Endothelial cell of umbilical vein (primary cell): ENCODE data around the gene ZSCAN26.

Source experiments
- EZH2 ChIP-seq: IDR thresholded peaks from 2 replicates; pipeline ENCODE4 v1.6.1; 2012; ENCODE audit warnings: borderline replicate concordance, low read depth, mild to moderate bottlenecking, moderate library complexity, low read length, inconsistent platforms; ENCODE audit not compliant: severe bottlenecking
- FOS ChIP-seq: IDR thresholded peaks from 2 replicates; pipeline ENCODE4 v1.6.1; 2011; ENCODE audit warnings: mild to moderate bottlenecking, low read length, moderate library complexity, borderline replicate concordance; ENCODE audit not compliant: insufficient read depth
- GATA2 ChIP-seq: IDR thresholded peaks from 2 replicates; pipeline ENCODE4 v1.7.0; 2011; ENCODE audit warnings: low read depth, mild to moderate bottlenecking, moderate library complexity, mixed read lengths, low read length; ENCODE audit not compliant: insufficient read length, insufficient read depth
- JUN ChIP-seq: IDR thresholded peaks from 2 replicates; pipeline ENCODE4 v1.6.1; 2011; ENCODE audit warnings: borderline replicate concordance, low read depth; ENCODE audit not compliant: insufficient read length, insufficient read depth
- MYC ChIP-seq: IDR thresholded peaks from one replicate; pipeline ENCODE4 v1.6.1; 2011; ENCODE audit warnings: mild to moderate bottlenecking, low read depth, low read length
- POLR2A ChIP-seq: IDR thresholded peaks from 2 replicates; pipeline ENCODE4 v1.6.1; 2012; ENCODE audit warnings: low read depth, mild to moderate bottlenecking, control low read depth, low read length
- POLR2AphosphoS5 ChIP-seq: IDR thresholded peaks from 2 replicates; pipeline ENCODE4 v1.6.1; 2012; ENCODE audit warnings: low read depth, mild to moderate bottlenecking, control low read depth, low read length, moderate library complexity; ENCODE audit not compliant: insufficient read depth
- TF ChIP-seq, protein P1 (sequence below), 2 donors: IDR thresholded peaks; 1 replicate in 1 of 2; 2 replicates in 1 of 2; pipeline ENCODE4 v1.5.1; 2011; ENCODE audit warnings: low read length in 2 of 2, mild to moderate bottlenecking in 2 of 2, moderate library complexity in 2 of 2, control low read depth in 1 of 2, inconsistent platforms in 1 of 2, low read depth in 1 of 2; ENCODE audit not compliant: insufficient read depth in 1 of 2; ENCODE audit errors: extremely low read depth in 1 of 2
- TF ChIP-seq, protein P2 (sequence below): IDR thresholded peaks from 2 replicates; pipeline ENCODE4 v1.6.1; 2011; ENCODE audit not compliant: insufficient read depth, insufficient read length

DNA sequence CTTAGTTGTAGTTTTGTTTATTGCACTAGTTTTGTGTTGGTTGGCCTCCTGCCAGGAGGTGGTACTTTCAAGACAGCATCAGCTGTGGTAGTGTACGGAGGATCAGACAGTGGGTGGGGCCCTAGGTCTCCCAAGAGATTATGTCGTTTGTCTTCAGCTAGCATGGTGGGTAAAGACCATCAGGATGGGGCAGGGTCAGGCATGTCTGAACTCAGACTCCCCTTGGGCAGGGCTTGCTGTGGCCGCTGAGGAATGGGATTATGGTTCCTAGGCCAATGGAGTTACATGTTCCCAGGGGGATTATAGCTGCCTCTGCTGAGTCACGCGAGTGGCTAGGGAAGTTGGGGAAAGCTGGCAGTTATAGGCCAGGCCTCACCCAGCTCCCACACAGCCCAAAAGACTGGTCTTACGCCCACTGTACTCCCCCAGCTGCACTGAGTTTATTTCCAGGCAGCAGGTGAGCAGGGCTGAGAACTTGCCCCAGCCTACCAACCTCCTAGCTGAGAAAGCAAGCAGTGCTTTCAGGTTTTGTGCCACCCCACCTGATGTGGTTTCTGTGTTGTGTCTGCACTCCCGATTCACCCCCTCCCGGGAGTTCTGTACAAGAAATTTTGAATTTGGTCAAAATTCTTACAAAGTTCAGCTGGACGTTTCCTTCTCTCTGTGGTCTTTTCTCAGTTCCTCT lies 44.3 kb downstream of the ZSCAN26 start:
- TF ChIP-seq MYC (no peak), POLR2A (no peak), POLR2AphosphoS5 (no peak), EZH2 (no peak), FOS (no peak), JUN (no peak), GATA2 (no peak)
- TF ChIP-seq, protein P1, sequence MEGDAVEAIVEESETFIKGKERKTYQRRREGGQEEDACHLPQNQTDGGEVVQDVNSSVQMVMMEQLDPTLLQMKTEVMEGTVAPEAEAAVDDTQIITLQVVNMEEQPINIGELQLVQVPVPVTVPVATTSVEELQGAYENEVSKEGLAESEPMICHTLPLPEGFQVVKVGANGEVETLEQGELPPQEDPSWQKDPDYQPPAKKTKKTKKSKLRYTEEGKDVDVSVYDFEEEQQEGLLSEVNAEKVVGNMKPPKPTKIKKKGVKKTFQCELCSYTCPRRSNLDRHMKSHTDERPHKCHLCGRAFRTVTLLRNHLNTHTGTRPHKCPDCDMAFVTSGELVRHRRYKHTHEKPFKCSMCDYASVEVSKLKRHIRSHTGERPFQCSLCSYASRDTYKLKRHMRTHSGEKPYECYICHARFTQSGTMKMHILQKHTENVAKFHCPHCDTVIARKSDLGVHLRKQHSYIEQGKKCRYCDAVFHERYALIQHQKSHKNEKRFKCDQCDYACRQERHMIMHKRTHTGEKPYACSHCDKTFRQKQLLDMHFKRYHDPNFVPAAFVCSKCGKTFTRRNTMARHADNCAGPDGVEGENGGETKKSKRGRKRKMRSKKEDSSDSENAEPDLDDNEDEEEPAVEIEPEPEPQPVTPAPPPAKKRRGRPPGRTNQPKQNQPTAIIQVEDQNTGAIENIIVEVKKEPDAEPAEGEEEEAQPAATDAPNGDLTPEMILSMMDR (IDR thresholded peaks at IDR 0.05; ENCODE audit: extremely low read depth in 1 of 2, insufficient read depth in 1 of 2, low read depth in 1 of 2, low read length in 2 of 2) = no peak
- TF ChIP-seq, protein P2, sequence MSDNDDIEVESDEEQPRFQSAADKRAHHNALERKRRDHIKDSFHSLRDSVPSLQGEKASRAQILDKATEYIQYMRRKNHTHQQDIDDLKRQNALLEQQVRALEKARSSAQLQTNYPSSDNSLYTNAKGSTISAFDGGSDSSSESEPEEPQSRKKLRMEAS = no peak
